ENCODE data around the gene CGNL1.
A peak's percentile ranks its signal among the peaks of the same experiment; 100 is the strongest.

CGNL1 gene

DNA sequence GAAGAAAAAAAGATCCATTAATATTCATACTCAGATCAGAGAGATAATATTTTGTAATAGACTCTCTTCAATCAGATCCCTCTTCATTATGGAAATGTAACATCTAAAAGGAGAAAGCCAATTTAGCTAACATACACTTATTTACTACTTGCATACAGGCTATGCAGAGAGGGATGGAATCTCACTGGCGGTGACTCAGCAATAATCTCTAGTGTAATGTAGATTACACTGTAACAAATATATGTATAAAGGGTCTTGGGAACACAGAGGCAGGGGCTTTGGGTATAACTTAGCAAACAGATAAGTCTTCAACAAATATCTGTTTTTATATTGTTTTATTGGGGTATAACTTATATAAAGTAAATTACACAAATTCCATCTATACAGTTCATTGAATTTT lies 69.6 kb downstream of the CGNL1 start:
- H4K20me1 ChIP-seq = no peaks in the 10 kb centered on the region
- H3K9me3 ChIP-seq (replicated peaks in 1 of 11) = no peaks in the 10 kb centered on the region
- H3K36me3 ChIP-seq = no peaks in the 10 kb centered on the region
- no peak overlapping the region for H3K4me3 ChIP-seq
- peak overlapping the region in 5 of 11 experiments; percentile 40 to 59 (median 48); a peak in 5 of 22 replicates for H3K4me2 ChIP-seq
- H3K27me3 ChIP-seq = no peaks in the 10 kb centered on the region
- H3K27ac ChIP-seq = peak overlapping the region in 5 of 11 experiments; percentile 28 to 61 (median 44); a peak in 3 of 22 replicates
- H3K9ac ChIP-seq = no peak overlapping the region
- H3K4me1 ChIP-seq = peaks cover 0 to 41% (median 28%) of the 10 kb centered on the region in 10 experiments; a peak in 18 of 20 replicates
- no peak for TF ChIP-seq Cebpa-rat (IDR thresholded peaks at IDR 0.05)

GRCh38 chr15:57446393-57446792 lies 70.1 kb downstream of the CGNL1 start:
- no peak overlapping the region for H3K4me3 ChIP-seq
- peak overlapping the region in 1 of 11 experiments; percentile 61; a peak in 1 of 22 replicates for H3K27ac ChIP-seq
- peaks cover 0 to 36% (median 22%) of the 10 kb centered on the region in 10 experiments; a peak in 18 of 20 replicates for H3K4me1 ChIP-seq
- no peak overlapping the region for H3K4me2 ChIP-seq
- no peak overlapping the region for H3K9ac ChIP-seq
- H4K20me1 ChIP-seq = no peaks in the 10 kb centered on the region
- TF ChIP-seq Cebpa-rat (IDR thresholded peaks at IDR 0.05) = no peak
- no peaks in the 10 kb centered on the region for H3K9me3 ChIP-seq (replicated peaks in 1 of 11)
- no peaks in the 10 kb centered on the region for H3K36me3 ChIP-seq
- H3K27me3 ChIP-seq = no peaks in the 10 kb centered on the region

GRCh38 chr15:57451555-57451954 lies 75.2 kb downstream of the CGNL1 start:
- no peaks in the 10 kb centered on the region for H4K20me1 ChIP-seq
- H3K9ac ChIP-seq = no peak overlapping the region
- H3K27me3 ChIP-seq = no peaks in the 10 kb centered on the region
- H3K4me3 ChIP-seq = no peak overlapping the region
- no peaks in the 10 kb centered on the region for H3K36me3 ChIP-seq
- no peaks in the 10 kb centered on the region for H3K9me3 ChIP-seq (replicated peaks in 1 of 11)
- TF ChIP-seq Cebpa-rat (IDR thresholded peaks at IDR 0.05) = no peak
- no peak overlapping the region for H3K27ac ChIP-seq
- no peaks in the 10 kb centered on the region for H3K4me1 ChIP-seq
- no peak overlapping the region for H3K4me2 ChIP-seq

DNA sequence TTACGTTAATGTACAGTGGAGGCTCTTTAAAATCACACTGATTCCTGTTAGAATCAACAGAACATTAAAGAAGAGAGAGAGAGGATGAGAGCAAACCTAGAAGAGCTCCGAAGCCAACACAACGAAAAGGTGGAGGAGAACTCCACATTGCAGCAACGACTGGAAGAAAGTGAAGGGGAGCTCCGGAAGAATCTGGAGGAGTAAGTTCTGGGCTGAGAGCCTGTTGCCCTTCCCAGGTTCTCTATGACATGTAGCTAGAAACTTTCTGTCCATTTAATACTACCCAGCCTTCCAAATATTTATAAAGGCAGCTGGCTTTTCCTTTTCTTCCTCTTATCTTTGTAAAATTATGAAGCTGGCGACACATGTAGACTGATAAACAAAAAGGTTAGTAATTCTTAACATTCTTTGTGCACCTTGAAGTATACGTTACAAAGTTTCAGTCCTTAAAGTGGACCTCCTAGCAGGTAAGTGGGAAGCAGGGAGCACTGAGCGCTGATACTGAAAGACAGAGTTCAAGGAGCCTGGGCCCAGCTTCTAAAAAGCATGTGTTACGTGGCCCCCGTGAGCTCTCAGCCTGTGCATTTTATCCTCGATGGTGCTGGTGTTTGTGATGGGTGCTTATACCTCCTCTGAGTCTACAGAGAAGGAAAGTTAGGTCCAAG lies 75.9 kb downstream of the CGNL1 start:
- no peak overlapping the region for H3K9ac ChIP-seq
- H3K27ac ChIP-seq = no peak overlapping the region
- no peak overlapping the region for H3K4me3 ChIP-seq
- H3K4me2 ChIP-seq = no peak overlapping the region
- H3K36me3 ChIP-seq = no peaks in the 10 kb centered on the region
- H3K27me3 ChIP-seq = no peaks in the 10 kb centered on the region
- TF ChIP-seq Cebpa-rat (IDR thresholded peaks at IDR 0.05) = no peak
- no peaks in the 10 kb centered on the region for H3K4me1 ChIP-seq
- H3K9me3 ChIP-seq (replicated peaks in 1 of 11) = peaks cover 0 to 4% (median 0%) of the 10 kb centered on the region in 11 experiments; a peak in 2 of 22 replicates
- no peaks in the 10 kb centered on the region for H4K20me1 ChIP-seq

GRCh38 chr15:57455929-57456328 lies 79.6 kb downstream of the CGNL1 start:
- no peaks in the 10 kb centered on the region for H3K36me3 ChIP-seq
- no peak overlapping the region for H3K9ac ChIP-seq

GRCh38 chr15:57456559-57456958 lies 80.3 kb downstream of the CGNL1 start:
- no peak overlapping the region for H3K27ac ChIP-seq
- H3K4me1 ChIP-seq = peaks cover 0 to 7% (median 0%) of the 10 kb centered on the region in 10 experiments; a peak in 2 of 20 replicates
- no peaks in the 10 kb centered on the region for H4K20me1 ChIP-seq
- no peak overlapping the region for H3K9ac ChIP-seq
- no peaks in the 10 kb centered on the region for H3K36me3 ChIP-seq
- H3K9me3 ChIP-seq (replicated peaks in 1 of 11) = peaks cover 0 to 25% (median 15%) of the 10 kb centered on the region in 11 experiments; a peak in 12 of 22 replicates
- no peaks in the 10 kb centered on the region for H3K27me3 ChIP-seq
- no peak for TF ChIP-seq Cebpa-rat (IDR thresholded peaks at IDR 0.05)
- no peak overlapping the region for H3K4me2 ChIP-seq
- no peak overlapping the region for H3K4me3 ChIP-seq

More at GRCh38 chr15:57455929-57456328, 79.6 kb downstream of the CGNL1 start:
- TF ChIP-seq Cebpa-rat (IDR thresholded peaks at IDR 0.05) = no peak
- peaks cover 0 to 25% (median 15%) of the 10 kb centered on the region in 11 experiments; a peak in 12 of 22 replicates for H3K9me3 ChIP-seq (replicated peaks in 1 of 11)
- H3K4me3 ChIP-seq = no peak overlapping the region
- H3K27me3 ChIP-seq = no peaks in the 10 kb centered on the region
- H4K20me1 ChIP-seq = no peaks in the 10 kb centered on the region
- H3K4me2 ChIP-seq = no peak overlapping the region
- H3K4me1 ChIP-seq = peaks cover 0 to 7% (median 0%) of the 10 kb centered on the region in 10 experiments; a peak in 2 of 20 replicates
- H3K27ac ChIP-seq = no peak overlapping the region

- H3K4me2 ChIP-seq = no peak overlapping the region
- no peak overlapping the region for H3K27ac ChIP-seq
- H3K36me3 ChIP-seq = no peaks in the 10 kb centered on the region
- peaks cover 0 to 7% (median 0%) of the 10 kb centered on the region in 10 experiments; a peak in 2 of 20 replicates for H3K4me1 ChIP-seq
- no peak overlapping the region for H3K9ac ChIP-seq
- TF ChIP-seq Cebpa-rat (IDR thresholded peaks at IDR 0.05) = no peak
- H3K27me3 ChIP-seq = no peaks in the 10 kb centered on the region
- H3K9me3 ChIP-seq (replicated peaks in 1 of 11) = peaks cover 0 to 25% (median 15%) of the 10 kb centered on the region in 11 experiments; a peak in 12 of 22 replicates
- no peak overlapping the region for H3K4me3 ChIP-seq
- H4K20me1 ChIP-seq = no peaks in the 10 kb centered on the region
Observed at GRCh38 chr15:57457726-57458125, 81.4 kb downstream of the CGNL1 start.

DNA sequence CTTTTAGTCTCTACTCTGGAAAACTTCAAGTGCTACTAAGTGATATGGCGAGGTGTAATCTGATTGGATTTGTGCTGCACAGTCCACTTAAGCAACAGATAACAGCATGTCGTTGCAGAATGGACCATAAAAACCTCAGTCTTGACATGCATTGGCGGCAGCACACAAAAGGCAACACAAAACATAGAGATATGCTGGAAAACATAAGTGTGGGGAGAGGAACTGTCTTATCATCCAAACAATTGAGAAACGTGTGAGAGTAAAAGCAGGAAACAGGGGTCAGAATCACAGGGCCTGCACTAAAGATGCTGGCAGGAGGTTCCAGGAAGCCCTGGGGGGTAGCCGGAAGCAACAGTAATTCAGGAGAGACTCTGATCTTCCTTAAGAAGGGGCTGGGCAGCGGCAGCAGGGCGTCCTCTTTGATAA lies 82.1 kb downstream of the CGNL1 start:
- no peak overlapping the region for H3K9ac ChIP-seq
- no peak overlapping the region for H3K4me2 ChIP-seq
- peaks cover 0 to 7% (median 0%) of the 10 kb centered on the region in 10 experiments; a peak in 2 of 20 replicates for H3K4me1 ChIP-seq
- H4K20me1 ChIP-seq = no peaks in the 10 kb centered on the region
- no peak overlapping the region for H3K27ac ChIP-seq
- no peaks in the 10 kb centered on the region for H3K27me3 ChIP-seq
- H3K36me3 ChIP-seq = no peaks in the 10 kb centered on the region
- H3K4me3 ChIP-seq = no peak overlapping the region
- H3K9me3 ChIP-seq (replicated peaks in 1 of 11) = peaks cover 0 to 25% (median 15%) of the 10 kb centered on the region in 11 experiments; a peak in 12 of 22 replicates
- no peak for TF ChIP-seq Cebpa-rat (IDR thresholded peaks at IDR 0.05)

- no peak for TF ChIP-seq Cebpa-rat (IDR thresholded peaks at IDR 0.05)
- no peaks in the 10 kb centered on the region for H4K20me1 ChIP-seq
- no peak overlapping the region for H3K27ac ChIP-seq
- H3K9me3 ChIP-seq (replicated peaks in 1 of 11) = peaks cover 0 to 25% (median 15%) of the 10 kb centered on the region in 11 experiments; a peak in 12 of 22 replicates
- no peak overlapping the region for H3K9ac ChIP-seq
- no peaks in the 10 kb centered on the region for H3K36me3 ChIP-seq
- H3K4me3 ChIP-seq = no peak overlapping the region
- no peak overlapping the region for H3K4me2 ChIP-seq
- no peaks in the 10 kb centered on the region for H3K27me3 ChIP-seq
- peaks cover 0 to 10% (median 1%) of the 10 kb centered on the region in 10 experiments; a peak in 8 of 20 replicates for H3K4me1 ChIP-seq
Observed at GRCh38 chr15:57460208-57460816, 84.0 kb downstream of the CGNL1 start.

All from BLaER1 treated with 17β-estradiol and CSF1 and Interleukin-3, amounts not matched to agents 10 nM and 100 nM (cell line).